ENCODE measurements around the gene NOL12.
"Not testable (repeated sequence)": the region's sequence is repeated elsewhere in the genome, so short reads cannot be mapped to it uniquely, and the experiment has no call there.

- TF ChIP-seq CTCF, EP300, POLR2A, POLR2AphosphoS5 (IDR thresholded peaks at IDR 0.05): not testable (repeated sequence)
These were observed 31.1 kb downstream of the NOL12 start for GRCh38 chr22:37717235-37717634.

All from gastroesophageal sphincter (tissue), 3 donors.